ENCODE results near the gene FAM111A. TPM values are rescaled to one million over a fixed set of nuclear protein-coding genes. Genes with fewer than 3 reads are reported as not detected.
A peak's percentile ranks its signal among the peaks of the same experiment; 100 is the strongest.
"Not testable (repeated sequence)": the region's sequence is repeated elsewhere in the genome, so short reads cannot be mapped to it uniquely, and the experiment has no call there.

The FAM111A gene
- polyA plus RNA-seq, 4 donors: 16.2 to 77.1 (median 18.7) TPM

DNA sequence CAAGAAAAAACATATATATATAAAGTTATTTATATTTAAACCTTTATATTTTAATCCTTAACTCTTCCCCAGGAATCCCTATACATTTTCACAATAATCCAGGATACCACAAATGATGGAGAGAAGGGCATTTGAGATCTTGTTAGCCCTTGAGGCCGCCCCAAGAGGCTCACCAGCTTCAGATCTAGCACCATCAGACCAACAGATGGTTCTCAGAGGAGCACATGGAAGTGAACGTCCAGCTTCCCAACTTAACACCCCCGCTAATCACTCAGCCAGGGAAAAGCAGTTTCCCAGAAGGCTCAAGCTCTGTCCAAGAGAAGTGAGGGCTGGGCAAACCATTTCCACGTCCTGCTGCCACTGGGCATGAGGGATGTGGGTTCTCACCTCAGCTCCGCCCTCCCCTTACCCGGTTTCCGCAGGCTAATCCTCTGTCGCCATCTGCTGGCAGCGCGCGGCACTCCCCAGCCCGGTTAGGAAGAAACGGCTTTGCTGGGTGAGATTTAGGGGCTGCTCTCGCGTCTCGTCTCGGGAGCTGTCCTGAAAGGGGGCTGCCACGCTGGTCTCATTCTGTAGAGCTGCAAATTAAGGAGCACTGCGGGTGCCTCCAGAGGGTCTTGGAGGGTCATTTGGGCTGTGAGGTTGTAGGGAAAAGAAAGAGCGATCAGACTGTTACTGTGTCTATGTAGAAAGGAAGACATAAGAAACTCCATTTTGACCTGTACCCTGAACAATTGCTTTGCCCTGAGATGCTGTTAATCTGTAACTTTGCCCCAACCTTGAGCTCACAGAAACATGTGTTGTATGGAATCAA, 6.8 kb upstream of the FAM111A start:
- Histone ChIP-seq H3K9me3 (ENCODE audit: control insufficient read depth in 2 of 2, insufficient read depth in 1 of 2, low read depth in 1 of 2, low read length in 1 of 2) (peaks cover 0 to 18% of the 10 kb centered on the region in 2 donors), H3K36me3 (ENCODE audit: control insufficient read depth in 3 of 3, insufficient read depth in 2 of 3, low read depth in 1 of 3, low read length in 3 of 3) (peaks cover 4 to 27% (median 9%) of the 10 kb centered on the region in 3 donors), H3K4me1 (ENCODE audit: control insufficient read depth in 3 of 3, insufficient read depth in 2 of 3, low read depth in 1 of 3, low read length in 2 of 3) (peaks cover 0 to 7% (median 0%) of the 10 kb centered on the region in 3 donors), H3K27ac (ENCODE audit: low read depth in 1 of 3, low read length in 2 of 3) (peak overlapping the region in 1 of 3 donors; percentile 34), H3K4me3 (ENCODE audit: low read depth in 1 of 3, low read length in 3 of 3) (no peak overlapping the region), H3K27me3 (ENCODE audit: control insufficient read depth in 3 of 3, insufficient read depth in 3 of 3, low read length in 3 of 3) (no peaks in the 10 kb centered on the region)
- peak; percentile 71 to 93 for DNase-seq
- WGBS, 3 donors: 15 to 33% (median 22%) methylated on average over 20 of the region's 20 CpGs
- FAIRE-seq: no peak

DNA sequence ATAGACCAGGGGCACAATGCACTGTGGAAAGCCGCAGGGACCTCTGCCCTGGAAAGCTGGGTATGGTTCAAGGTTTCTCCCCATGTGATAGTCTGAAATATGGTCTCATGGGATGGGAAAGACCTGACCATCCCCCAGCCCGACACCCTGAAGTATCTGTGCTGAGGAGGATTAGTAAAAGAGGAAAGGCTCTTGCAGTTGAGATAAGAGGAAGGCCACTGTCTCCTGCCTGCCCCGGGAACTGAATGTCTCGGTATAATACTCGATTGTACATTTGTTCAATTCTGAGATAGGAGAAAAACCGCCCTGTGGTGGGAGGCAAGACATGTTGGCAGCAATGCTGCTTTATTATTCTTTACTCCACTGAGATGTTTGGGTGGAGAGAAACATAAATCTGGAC, 6.1 kb upstream of the FAM111A start:
- peaks cover 4 to 24% (median 9%) of the 10 kb centered on the region in 3 donors for H3K36me3 ChIP-seq (ENCODE audit: control insufficient read depth in 3 of 3, insufficient read depth in 2 of 3, low read depth in 1 of 3, low read length in 3 of 3)
- not testable (repeated sequence) for FAIRE-seq; H3K27me3 ChIP-seq (ENCODE audit: control insufficient read depth in 3 of 3, insufficient read depth in 3 of 3, low read length in 3 of 3); H3K4me1 ChIP-seq (ENCODE audit: control insufficient read depth in 3 of 3, insufficient read depth in 2 of 3, low read depth in 1 of 3, low read length in 2 of 3); H3K4me3 ChIP-seq (ENCODE audit: low read depth in 1 of 3, low read length in 3 of 3)
- peak in 1 of 2 donors; percentile 47 for DNase-seq
- H3K9me3 ChIP-seq (ENCODE audit: control insufficient read depth in 2 of 2, insufficient read depth in 1 of 2, low read depth in 1 of 2, low read length in 1 of 2): peaks cover 0 to 11% of the 10 kb centered on the region in 2 donors
- peak overlapping the region in 1 of 3 donors; percentile 34 for H3K27ac ChIP-seq (ENCODE audit: low read depth in 1 of 3, low read length in 2 of 3)
- WGBS, 3 donors: 67 to 78% (median 77%) methylated on average over 6 of the region's 6 CpGs

DNA sequence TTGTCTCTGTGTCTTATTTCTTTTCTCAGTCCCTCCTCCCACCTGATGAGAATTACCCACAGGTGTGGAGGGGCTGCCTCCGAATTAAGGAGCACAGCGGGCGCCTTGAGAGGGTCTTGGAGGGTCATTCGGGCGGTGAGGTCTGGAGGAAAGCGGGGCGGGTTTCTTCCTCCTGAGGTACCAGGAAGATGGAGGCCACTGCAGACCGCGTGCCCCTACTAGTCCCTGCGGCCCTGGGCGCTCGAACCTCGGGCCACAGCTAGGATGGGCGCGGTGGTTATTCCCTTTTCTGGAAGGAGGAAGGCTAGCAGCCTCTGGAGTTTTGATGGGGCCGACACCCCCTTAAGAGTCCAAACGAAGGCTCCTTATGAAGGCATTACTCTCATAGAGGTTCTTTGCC, 5.5 kb upstream of the FAM111A start:
- no peaks in the 10 kb centered on the region for H3K27me3 ChIP-seq (ENCODE audit: control insufficient read depth in 3 of 3, insufficient read depth in 3 of 3, low read length in 3 of 3)
- no peak for DNase-seq
- no peak overlapping the region for H3K4me3 ChIP-seq (ENCODE audit: low read depth in 1 of 3, low read length in 3 of 3)
- H3K4me1 ChIP-seq (ENCODE audit: control insufficient read depth in 3 of 3, insufficient read depth in 2 of 3, low read depth in 1 of 3, low read length in 2 of 3): peaks cover 0 to 7% (median 0%) of the 10 kb centered on the region in 3 donors
- 96 to 97% (median 96%) methylated on average over 17 of the region's 17 CpGs for WGBS, 3 donors
- FAIRE-seq: no peak
- peaks cover 4 to 18% (median 9%) of the 10 kb centered on the region in 3 donors for H3K36me3 ChIP-seq (ENCODE audit: control insufficient read depth in 3 of 3, insufficient read depth in 2 of 3, low read depth in 1 of 3, low read length in 3 of 3)
- peaks cover 0 to 5% of the 10 kb centered on the region in 2 donors for H3K9me3 ChIP-seq (ENCODE audit: control insufficient read depth in 2 of 2, insufficient read depth in 1 of 2, low read depth in 1 of 2, low read length in 1 of 2)
- H3K27ac ChIP-seq (ENCODE audit: low read depth in 1 of 3, low read length in 2 of 3): no peak overlapping the region

DNA sequence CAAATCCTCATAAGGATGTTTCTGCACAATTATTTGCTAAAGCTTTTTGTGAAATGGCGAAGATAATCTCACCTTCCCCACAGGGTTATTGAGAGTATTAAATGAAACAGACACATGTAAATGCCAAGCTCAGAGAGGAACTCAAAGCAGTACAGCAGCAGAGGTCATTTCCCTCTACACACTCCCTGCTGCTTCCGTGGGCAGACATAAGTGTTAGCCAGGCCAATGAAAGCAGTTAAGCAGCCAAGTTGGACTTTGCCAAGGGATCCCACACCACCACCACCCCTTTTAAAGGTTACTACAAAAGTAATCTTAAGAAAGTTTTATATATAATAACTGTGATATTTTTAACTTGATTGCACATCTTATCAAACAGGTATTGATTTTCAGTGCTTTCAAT, 4.0 kb upstream of the FAM111A start:
- DNase-seq: no peak
- FAIRE-seq: no peak
- H3K27ac ChIP-seq (ENCODE audit: low read depth in 1 of 3, low read length in 2 of 3): no peak overlapping the region
- 73 to 76% (median 74%) methylated on average over 2 of the region's 2 CpGs for WGBS, 3 donors
- H3K4me3 ChIP-seq (ENCODE audit: low read depth in 1 of 3, low read length in 3 of 3): no peak overlapping the region
- peaks cover 0 to 7% (median 0%) of the 10 kb centered on the region in 3 donors for H3K4me1 ChIP-seq (ENCODE audit: control insufficient read depth in 3 of 3, insufficient read depth in 2 of 3, low read depth in 1 of 3, low read length in 2 of 3)
- peaks cover 0 to 18% (median 3%) of the 10 kb centered on the region in 3 donors for H3K36me3 ChIP-seq (ENCODE audit: control insufficient read depth in 3 of 3, insufficient read depth in 2 of 3, low read depth in 1 of 3, low read length in 3 of 3)
- H3K9me3 ChIP-seq (ENCODE audit: control insufficient read depth in 2 of 2, insufficient read depth in 1 of 2, low read depth in 1 of 2, low read length in 1 of 2): no peaks in the 10 kb centered on the region
- no peaks in the 10 kb centered on the region for H3K27me3 ChIP-seq (ENCODE audit: control insufficient read depth in 3 of 3, insufficient read depth in 3 of 3, low read length in 3 of 3)

DNA sequence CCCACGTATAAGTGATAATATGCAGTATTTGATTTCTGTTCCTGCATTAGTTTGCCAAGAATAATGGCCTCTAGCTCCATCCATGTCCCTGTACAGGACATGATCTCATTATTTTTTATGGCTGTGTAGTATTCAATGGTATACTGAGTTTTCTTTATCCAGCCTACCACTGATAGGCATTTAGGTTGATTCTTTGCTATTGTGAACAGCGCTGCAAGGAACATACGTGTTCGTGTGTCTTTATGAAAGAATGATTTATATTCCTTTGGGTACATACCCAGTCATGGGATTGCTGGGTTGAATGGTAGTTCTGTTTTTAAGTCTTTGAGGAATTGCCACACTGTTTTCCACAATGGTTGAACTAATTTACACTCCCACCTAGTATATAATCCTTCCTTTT, 1.5 kb upstream of the FAM111A start:
- 95% methylated on average over 4 of the region's 4 CpGs for WGBS, 3 donors
- no peaks in the 10 kb centered on the region for H3K9me3 ChIP-seq (ENCODE audit: control insufficient read depth in 2 of 2, insufficient read depth in 1 of 2, low read depth in 1 of 2, low read length in 1 of 2)
- no peaks in the 10 kb centered on the region for H3K27me3 ChIP-seq (ENCODE audit: control insufficient read depth in 3 of 3, insufficient read depth in 3 of 3, low read length in 3 of 3)
- no peak overlapping the region for H3K4me3 ChIP-seq (ENCODE audit: low read depth in 1 of 3, low read length in 3 of 3)
- H3K4me1 ChIP-seq (ENCODE audit: control insufficient read depth in 3 of 3, insufficient read depth in 2 of 3, low read depth in 1 of 3, low read length in 2 of 3): peaks cover 0 to 20% (median 2%) of the 10 kb centered on the region in 3 donors
- H3K36me3 ChIP-seq (ENCODE audit: control insufficient read depth in 3 of 3, insufficient read depth in 2 of 3, low read depth in 1 of 3, low read length in 3 of 3): peaks cover 0 to 15% (median 1%) of the 10 kb centered on the region in 3 donors
- no peak overlapping the region for H3K27ac ChIP-seq (ENCODE audit: low read depth in 1 of 3, low read length in 2 of 3)
- FAIRE-seq: no peak
- DNase-seq: no peak

DNA sequence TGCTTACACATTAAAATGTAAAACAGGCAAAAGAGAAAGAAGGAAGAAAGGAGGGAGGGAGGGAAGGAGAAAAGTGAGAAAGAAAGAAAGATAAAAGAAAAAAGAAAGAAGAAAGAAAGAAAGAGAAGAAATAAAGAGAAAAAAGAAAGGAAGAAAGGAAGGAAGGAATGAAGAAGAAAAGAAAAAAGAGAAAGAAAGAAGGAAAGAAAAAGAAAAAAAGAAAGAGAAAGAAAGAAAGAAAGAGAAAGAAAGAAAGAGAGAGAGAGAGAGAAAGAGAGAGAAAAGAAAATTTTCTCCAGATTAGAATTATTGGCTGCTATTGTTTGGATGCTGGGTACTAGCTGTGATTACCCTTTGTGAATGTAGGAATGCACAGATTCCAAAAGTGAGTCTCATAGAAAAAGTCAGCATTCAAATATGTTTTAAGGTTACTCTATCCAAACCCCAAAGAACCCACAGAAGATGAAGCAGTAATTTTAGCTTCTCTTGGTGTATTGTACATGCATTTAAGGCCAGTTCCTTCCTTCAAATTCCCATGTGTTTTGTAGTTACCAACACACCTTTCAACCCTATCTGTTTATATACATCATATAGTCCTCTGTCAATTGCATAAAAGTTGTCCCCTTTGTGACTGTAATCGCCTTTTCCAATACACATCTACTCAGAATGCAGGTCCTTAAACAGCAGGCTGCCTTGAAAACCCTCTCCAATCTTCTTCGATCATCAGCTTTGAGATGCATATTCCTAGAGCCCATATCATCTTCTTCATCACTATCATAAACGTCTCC, 789 bp upstream of the FAM111A start:
- Histone ChIP-seq H3K4me3 (ENCODE audit: low read depth in 1 of 3, low read length in 3 of 3) (peak overlapping the region; percentile 68 to 95 (median 68)), H3K27ac (ENCODE audit: low read depth in 1 of 3, low read length in 2 of 3) (peak overlapping the region; percentile 97 to 99 (median 98)), H3K9me3 (ENCODE audit: control insufficient read depth in 2 of 2, insufficient read depth in 1 of 2, low read depth in 1 of 2, low read length in 1 of 2) (no peaks in the 10 kb centered on the region), H3K4me1 (ENCODE audit: control insufficient read depth in 3 of 3, insufficient read depth in 2 of 3, low read depth in 1 of 3, low read length in 2 of 3) (peaks cover 0 to 20% (median 2%) of the 10 kb centered on the region in 3 donors), H3K27me3 (ENCODE audit: control insufficient read depth in 3 of 3, insufficient read depth in 3 of 3, low read length in 3 of 3) (no peaks in the 10 kb centered on the region), H3K36me3 (ENCODE audit: control insufficient read depth in 3 of 3, insufficient read depth in 2 of 3, low read depth in 1 of 3, low read length in 3 of 3) (peaks cover 0 to 16% (median 1%) of the 10 kb centered on the region in 3 donors)
- FAIRE-seq (no peak), DNase-seq (peak in 1 of 2 donors; percentile 20)
- 0 to 1% (median 1%) methylated on average over 3 of the region's 3 CpGs for WGBS, 3 donors

DNA sequence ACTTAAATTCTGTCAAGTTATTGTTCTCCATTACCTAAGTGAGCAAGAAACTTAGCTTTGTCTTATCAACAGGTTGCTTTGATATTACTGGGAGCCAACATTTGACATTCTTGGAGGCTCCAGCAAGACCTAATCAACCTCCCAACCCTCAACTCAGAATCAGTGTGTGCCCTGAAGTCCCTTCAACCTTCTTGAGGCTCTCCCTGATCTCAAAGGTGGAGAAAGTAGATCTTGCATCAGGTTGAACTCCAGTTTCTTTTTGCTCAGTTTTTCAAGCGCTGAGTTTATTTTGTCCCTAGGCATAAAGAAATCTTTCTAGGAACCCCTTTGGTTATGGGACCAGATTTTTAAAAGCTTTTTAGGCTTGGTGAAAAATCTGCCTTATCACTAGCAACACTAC, 1.4 kb downstream of the FAM111A start:
- WGBS, 3 donors: 65 to 86% (median 86%) methylated on average over 1 of the region's 1 CpG
- no peak for FAIRE-seq

More for the DNA sequence above, 1.4 kb downstream of the FAM111A start:
- Histone ChIP-seq H3K27me3 (ENCODE audit: control insufficient read depth in 3 of 3, insufficient read depth in 3 of 3, low read length in 3 of 3) (no peaks in the 10 kb centered on the region), H3K27ac (ENCODE audit: low read depth in 1 of 3, low read length in 2 of 3) (peak overlapping the region; percentile 62 to 97 (median 70)), H3K4me3 (ENCODE audit: low read depth in 1 of 3, low read length in 3 of 3) (peak overlapping the region in 2 of 3 donors; percentile 41 to 56), H3K36me3 (ENCODE audit: control insufficient read depth in 3 of 3, insufficient read depth in 2 of 3, low read depth in 1 of 3, low read length in 3 of 3) (peaks cover 0 to 7% (median 2%) of the 10 kb centered on the region in 3 donors), H3K4me1 (ENCODE audit: control insufficient read depth in 3 of 3, insufficient read depth in 2 of 3, low read depth in 1 of 3, low read length in 2 of 3) (peaks cover 0 to 15% (median 2%) of the 10 kb centered on the region in 3 donors), H3K9me3 (ENCODE audit: control insufficient read depth in 2 of 2, insufficient read depth in 1 of 2, low read depth in 1 of 2, low read length in 1 of 2) (no peaks in the 10 kb centered on the region)
- DNase-seq: peak; percentile 12 to 32

Measured in small intestine (tissue), 7 donors.